Parathyroid adenoma (tissue), 2 donors: ENCODE results near the gene RAP2A.

Experiments
- H2AFZ ChIP-seq: fragments of 300-600 bp; sonication (generic); one replicate; pipeline ENCODE4 v1.7.0; 2017; ENCODE audit warnings: antibody characterized with exemption, mild to moderate bottlenecking
- H3K27ac ChIP-seq: fragments of 300-600 bp; sonication (generic); one replicate; pipeline ENCODE4 v1.7.0; 2017
- H3K27me3 ChIP-seq: fragments of 300-600 bp; sonication (generic); one replicate; pipeline ENCODE4 v1.7.0; 2017; ENCODE audit warnings: low read length; ENCODE audit not compliant: control insufficient read depth, insufficient read depth
- H3K36me3 ChIP-seq: fragments of 300-600 bp; sonication (generic); one replicate; pipeline ENCODE4 v1.7.0; 2017; ENCODE audit warnings: low read length; ENCODE audit not compliant: control insufficient read depth, insufficient read depth
- H3K4me1 ChIP-seq: fragments of 300-600 bp; sonication (generic); one replicate; pipeline ENCODE4 v1.7.0; 2017; ENCODE audit warnings: control low read depth
- H3K4me2 ChIP-seq: fragments of 300-600 bp; sonication (generic); one replicate; pipeline ENCODE4 v1.7.0; 2017; ENCODE audit warnings: low read length
- H3K4me3 ChIP-seq: fragments of 300-600 bp; sonication (generic); one replicate; pipeline ENCODE4 v1.7.0; 2017; ENCODE audit warnings: low read depth, low read length
- H3K79me2 ChIP-seq: fragments of 300-600 bp; sonication (generic); one replicate; pipeline ENCODE4 v1.7.0; 2017; ENCODE audit warnings: control low read depth
- H3K9ac ChIP-seq: fragments of 300-600 bp; sonication (generic); one replicate; pipeline ENCODE4 v1.7.0; 2017; ENCODE audit warnings: mild to moderate bottlenecking
- H3K9me3 ChIP-seq: fragments of 300-600 bp; sonication (generic); one replicate; pipeline ENCODE4 v1.7.0; 2017; ENCODE audit warnings: low read length; ENCODE audit not compliant: control insufficient read depth
- TF ChIP-seq, protein P1 (sequence below): fragments of 300-600 bp; sonication (generic); IDR thresholded peaks from one replicate; pipeline ENCODE4 v1.7.0; 2017; ENCODE audit warnings: antibody characterized with exemption, mild to moderate bottlenecking
- donor health status: primary hyperparathyroidism.

RAP2A gene

GRCh38 chr13:97497400-97497799, 63.4 kb downstream of the RAP2A start:
- no peak overlapping the region for H3K4me3 ChIP-seq
- no peaks in the 10 kb centered on the region for H3K9me3 ChIP-seq
- H2AFZ ChIP-seq, result no peak overlapping the region
- H3K4me2 ChIP-seq, result no peak overlapping the region
- TF ChIP-seq, protein P1, sequence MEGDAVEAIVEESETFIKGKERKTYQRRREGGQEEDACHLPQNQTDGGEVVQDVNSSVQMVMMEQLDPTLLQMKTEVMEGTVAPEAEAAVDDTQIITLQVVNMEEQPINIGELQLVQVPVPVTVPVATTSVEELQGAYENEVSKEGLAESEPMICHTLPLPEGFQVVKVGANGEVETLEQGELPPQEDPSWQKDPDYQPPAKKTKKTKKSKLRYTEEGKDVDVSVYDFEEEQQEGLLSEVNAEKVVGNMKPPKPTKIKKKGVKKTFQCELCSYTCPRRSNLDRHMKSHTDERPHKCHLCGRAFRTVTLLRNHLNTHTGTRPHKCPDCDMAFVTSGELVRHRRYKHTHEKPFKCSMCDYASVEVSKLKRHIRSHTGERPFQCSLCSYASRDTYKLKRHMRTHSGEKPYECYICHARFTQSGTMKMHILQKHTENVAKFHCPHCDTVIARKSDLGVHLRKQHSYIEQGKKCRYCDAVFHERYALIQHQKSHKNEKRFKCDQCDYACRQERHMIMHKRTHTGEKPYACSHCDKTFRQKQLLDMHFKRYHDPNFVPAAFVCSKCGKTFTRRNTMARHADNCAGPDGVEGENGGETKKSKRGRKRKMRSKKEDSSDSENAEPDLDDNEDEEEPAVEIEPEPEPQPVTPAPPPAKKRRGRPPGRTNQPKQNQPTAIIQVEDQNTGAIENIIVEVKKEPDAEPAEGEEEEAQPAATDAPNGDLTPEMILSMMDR, result no peak
- H3K4me1 ChIP-seq, result no peaks in the 10 kb centered on the region
- no peaks in the 10 kb centered on the region for H3K79me2 ChIP-seq
- no peaks in the 10 kb centered on the region for H3K36me3 ChIP-seq
- H3K27ac ChIP-seq, result no peak overlapping the region
- no peaks in the 10 kb centered on the region for H3K27me3 ChIP-seq
- no peak overlapping the region for H3K9ac ChIP-seq

DNA sequence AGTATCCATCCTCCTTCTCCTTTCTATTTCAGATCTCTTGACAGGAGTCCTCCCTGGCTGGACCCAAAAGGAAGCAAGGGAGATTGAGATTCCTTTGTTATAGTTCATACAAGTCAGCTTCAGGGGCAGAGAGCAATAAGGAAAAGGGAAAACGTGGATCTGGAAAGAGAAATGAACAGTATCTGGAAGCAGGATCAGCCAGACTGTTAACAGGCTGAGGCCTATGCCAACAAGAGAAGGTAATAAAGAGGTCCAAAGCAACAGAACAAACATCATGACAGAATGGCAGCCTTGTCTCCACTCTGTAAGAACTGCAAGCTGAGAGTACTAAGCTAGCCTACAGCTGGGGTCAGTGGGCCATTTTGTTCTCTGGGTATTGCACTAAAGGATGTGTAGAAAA, 64.5 kb downstream of the RAP2A start:
- no peak overlapping the region for H3K4me2 ChIP-seq
- H3K4me3 ChIP-seq, result no peak overlapping the region
- no peak overlapping the region for H2AFZ ChIP-seq
- TF ChIP-seq, protein P1, result no peak
- H3K79me2 ChIP-seq, result no peaks in the 10 kb centered on the region
- no peaks in the 10 kb centered on the region for H3K27me3 ChIP-seq
- H3K4me1 ChIP-seq, result no peaks in the 10 kb centered on the region
- H3K36me3 ChIP-seq, result no peaks in the 10 kb centered on the region
- H3K9ac ChIP-seq, result no peak overlapping the region
- H3K27ac ChIP-seq, result no peak overlapping the region
- H3K9me3 ChIP-seq, result no peaks in the 10 kb centered on the region

- Histone ChIP-seq H3K4me1 (no peaks in the 10 kb centered on the region), H2AFZ (no peak overlapping the region)
- TF ChIP-seq, protein P1, result no peak
These were observed 65.2 kb downstream of the RAP2A start for GRCh38 chr13:97499181-97499580.

GRCh38 chr13:97502181-97502580, 68.2 kb downstream of the RAP2A start:
- Histone ChIP-seq H3K9ac (no peak overlapping the region), H3K36me3 (no peaks in the 10 kb centered on the region), H3K27ac (no peak overlapping the region), H3K4me1 (no peaks in the 10 kb centered on the region), H3K4me2 (no peak overlapping the region), H3K27me3 (no peaks in the 10 kb centered on the region), H3K79me2 (no peaks in the 10 kb centered on the region), H3K4me3 (no peak overlapping the region), H2AFZ (no peak overlapping the region), H3K9me3 (no peaks in the 10 kb centered on the region)
- TF ChIP-seq, protein P1, result no peak

More at GRCh38 chr13:97499181-97499580, 65.2 kb downstream of the RAP2A start:
- no peak overlapping the region for H3K27ac ChIP-seq
- no peaks in the 10 kb centered on the region for H3K36me3 ChIP-seq
- H3K4me2 ChIP-seq, result no peak overlapping the region
- no peaks in the 10 kb centered on the region for H3K9me3 ChIP-seq
- H3K4me3 ChIP-seq, result no peak overlapping the region
- H3K9ac ChIP-seq, result no peak overlapping the region
- H3K79me2 ChIP-seq, result no peaks in the 10 kb centered on the region
- no peaks in the 10 kb centered on the region for H3K27me3 ChIP-seq

- H3K4me2 ChIP-seq, result no peak overlapping the region
- H3K9me3 ChIP-seq, result no peaks in the 10 kb centered on the region
- TF ChIP-seq, protein P1, result no peak
- no peak overlapping the region for H3K27ac ChIP-seq
- H3K27me3 ChIP-seq, result no peaks in the 10 kb centered on the region
- no peaks in the 10 kb centered on the region for H3K79me2 ChIP-seq
- no peak overlapping the region for H3K4me3 ChIP-seq
- no peaks in the 10 kb centered on the region for H3K4me1 ChIP-seq
- no peaks in the 10 kb centered on the region for H3K36me3 ChIP-seq
- no peak overlapping the region for H2AFZ ChIP-seq
- H3K9ac ChIP-seq, result no peak overlapping the region
These were observed 68.7 kb downstream of the RAP2A start for GRCh38 chr13:97502706-97503105.
